CD14-positive monocyte (primary cell): Measurements from ENCODE around the gene TAF15. TPM values are rescaled to one million over a fixed set of nuclear protein-coding genes. Genes with fewer than 3 reads are reported as not detected.

Experiments
- DNase-seq, 3 donors: peaks; one replicate each; pipeline ENCODE4 v3.0.0-alpha.2; 2011 to 2022
- H2AFZ ChIP-seq: 2 replicates; pipeline ENCODE4 v1.6.0; 2012; ENCODE audit warnings: mild to moderate bottlenecking, low read depth, low read length, inconsistent platforms; ENCODE audit not compliant: insufficient read depth, poor library complexity, severe bottlenecking
- H3K27ac ChIP-seq, 2 donors: 1 replicate in 1 of 2; 2 replicates in 1 of 2; pipeline ENCODE4 v1.5.1; 2012 to 2013; ENCODE audit warnings: low read length in 2 of 2, control low read depth in 1 of 2, inconsistent platforms in 1 of 2, low read depth in 1 of 2, mild to moderate bottlenecking in 1 of 2
- H3K27me3 ChIP-seq, 2 donors: one replicate each; pipeline versions ENCODE4 v1.6.0 to v1.6.1; 2011 to 2013; ENCODE audit warnings: low read length in 2 of 2; ENCODE audit not compliant: control insufficient read depth in 2 of 2, insufficient read depth in 2 of 2
- H3K36me3 ChIP-seq, 2 donors: replicated peaks in 1 of 2; 1 replicate in 1 of 2; 2 replicates in 1 of 2; pipeline versions ENCODE4 v1.5.1 to v1.6.1; 2012 to 2013; ENCODE audit warnings: low read length in 2 of 2, control low read depth in 1 of 2, inconsistent platforms in 1 of 2, mild to moderate bottlenecking in 1 of 2; ENCODE audit not compliant: insufficient read depth in 2 of 2, control insufficient read depth in 1 of 2
- H3K4me1 ChIP-seq, 2 donors: 1 replicate in 1 of 2; 2 replicates in 1 of 2; pipeline versions ENCODE4 v1.5.1 to v1.6.1; 2012 to 2013; ENCODE audit warnings: low read length in 2 of 2, control low read depth in 1 of 2, inconsistent platforms in 1 of 2, mild to moderate bottlenecking in 1 of 2, moderate library complexity in 1 of 2; ENCODE audit not compliant: insufficient read depth in 2 of 2, control insufficient read depth in 1 of 2
- H3K4me2 ChIP-seq: replicated peaks from 2 replicates; pipeline ENCODE3; 2012; ENCODE audit warnings: low read length, moderate library complexity, mild to moderate bottlenecking; ENCODE audit not compliant: poor library complexity, severe bottlenecking; ENCODE audit errors: extremely low read depth
- H3K4me3 ChIP-seq, 3 experiments: fragments of 200-600 bp in 1 of 3; sonication (generic) in 1 of 3; replicated peaks in 1 of 3; 1 replicate in 2 of 3; 2 replicates in 1 of 3; pipeline ENCODE4 v1.5.1; 2011 to 2013; ENCODE audit warnings: low read length in 3 of 3, mild to moderate bottlenecking in 3 of 3, control low read depth in 2 of 3, low read depth in 2 of 3, inconsistent platforms in 1 of 3, moderate library complexity in 1 of 3
- H3K79me2 ChIP-seq: 2 replicates; pipeline ENCODE4 v1.6.0; 2012; ENCODE audit warnings: mild to moderate bottlenecking, control low read depth, inconsistent platforms, low read length, moderate library complexity; ENCODE audit not compliant: insufficient read depth
- H3K9ac ChIP-seq: 2 replicates; pipeline ENCODE4 v1.6.0; 2017; ENCODE audit warnings: low read length, mild to moderate bottlenecking; ENCODE audit not compliant: insufficient read depth, poor library complexity, severe bottlenecking
- H3K9me3 ChIP-seq, 2 donors: replicated peaks in 1 of 2; 1 replicate in 1 of 2; 2 replicates in 1 of 2; pipeline versions ENCODE4 v1.5.1 to v1.6.1; 2012 to 2013; ENCODE audit warnings: low read length in 2 of 2, control low read depth in 1 of 2; ENCODE audit not compliant: control insufficient read depth in 1 of 2, insufficient read depth in 1 of 2
- H4K20me1 ChIP-seq: 2 replicates; pipeline ENCODE4 v1.6.0; 2012; ENCODE audit warnings: mild to moderate bottlenecking, low read length, control low read depth, moderate library complexity; ENCODE audit not compliant: insufficient read depth
- H3K27ac Mint-ChIP-seq, 7 donors: one replicate each; pipeline ENCODE4 v1.8.0; 2020; ENCODE audit warnings: mild to moderate bottlenecking in 7 of 7, mixed read lengths in 7 of 7, moderate library complexity in 6 of 7, inconsistent platforms in 2 of 7
- H3K27me3 Mint-ChIP-seq, 3 donors: one replicate each; pipeline ENCODE4 v1.8.0; 2021 to 2022; ENCODE audit warnings: low read depth in 3 of 3, mild to moderate bottlenecking in 3 of 3, mixed read lengths in 3 of 3, moderate library complexity in 3 of 3, inconsistent platforms in 1 of 3
- H3K36me3 Mint-ChIP-seq, 2 donors: one replicate each; pipeline ENCODE4 v1.8.0; 2020; ENCODE audit warnings: mixed read lengths in 2 of 2, inconsistent platforms in 1 of 2, mild to moderate bottlenecking in 1 of 2
- H3K4me1 Mint-ChIP-seq: one replicate; pipeline ENCODE4 v1.8.0; 2020; ENCODE audit warnings: mild to moderate bottlenecking, mixed read lengths
- H3K4me3 Mint-ChIP-seq, 2 donors: one replicate each; pipeline ENCODE4 v1.8.0; 2020; ENCODE audit warnings: mild to moderate bottlenecking in 2 of 2, mixed read lengths in 2 of 2, moderate library complexity in 1 of 2
- H3K9me3 Mint-ChIP-seq, 7 donors: one replicate each; pipeline ENCODE4 v1.8.0; 2020 to 2022; ENCODE audit warnings: mixed read lengths in 7 of 7, mild to moderate bottlenecking in 6 of 7, moderate library complexity in 6 of 7, inconsistent platforms in 2 of 7
- CTCF ChIP-seq: fragments of 200-600 bp; IDR thresholded peaks from one replicate; pipeline ENCODE4 v1.8.0; 2022; ENCODE audit warnings: antibody characterized with exemption, mild to moderate bottlenecking
- WGBS: methylation state at CpG from one replicate; pipeline ENCODE4 v1.1.5; 2013; ENCODE audit warnings: missing lambda C conversion rate; ENCODE audit not compliant: insufficient coverage; 5-methylcytosine and 5-hydroxymethylcytosine counted together
- intact Hi-C, 2 donors: fragments of 100-400 bp; cut with micrococcal nuclease; formaldehyde crosslinking; loops; one replicate each; pipeline versions ENCODE4 v1.15.0 to v1.15.1; 2023
- polyA plus RNA-seq, 3 donors: library from polyadenylated mRNA; depleted of rRNA in 1 of 3; unstranded in 2 of 3; stranded (reverse) in 1 of 3; fragments of 300-500 nt in 2 of 3; fragments of >200 nt in 1 of 3; fragmentation: Illumina TruSeq in 2 of 3; gene quantifications; 1 replicate in 2 of 3; 2 replicates in 1 of 3; pipeline ENCODE4 v1.2.3, GENCODE V29; 2012 to 2021

Gene TAF15
- polyA plus RNA-seq, 3 donors, result 6.0 to 50.6 (median 16.3) TPM

DNA sequence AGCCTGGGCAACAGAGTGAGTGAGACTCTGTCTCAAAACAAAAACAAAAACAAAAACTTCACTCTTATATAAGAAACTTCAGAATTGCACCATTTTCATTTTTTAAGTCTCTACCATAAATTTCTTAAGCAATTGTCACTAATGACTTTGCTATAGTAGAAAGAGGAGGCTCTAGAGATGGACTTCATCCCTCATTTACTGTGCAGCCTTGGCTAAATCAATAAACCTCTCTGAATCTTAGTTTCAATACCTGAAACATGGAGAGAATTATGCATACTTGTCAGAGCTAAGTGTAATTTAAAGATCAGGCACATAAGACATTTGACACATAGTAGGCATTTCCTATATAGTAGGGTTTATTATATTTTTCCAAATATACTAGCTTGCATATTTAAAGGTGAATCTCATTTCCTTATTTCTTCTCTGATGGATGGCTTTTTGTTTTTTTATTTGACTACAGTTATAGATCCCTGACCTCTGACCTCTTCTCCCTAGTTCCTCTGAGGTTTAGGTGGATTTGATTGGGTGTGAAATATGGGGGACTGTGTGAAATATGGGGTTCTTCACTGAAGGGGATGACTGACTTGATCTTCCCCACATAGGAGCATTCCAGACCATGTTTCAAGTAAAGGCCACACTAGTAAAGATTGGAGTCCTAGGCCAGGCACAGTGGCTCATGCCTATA lies 68.2 kb downstream of the TAF15 start:
- Histone ChIP-seq H3K79me2 (no peaks in the 10 kb centered on the region), H3K4me1 (peaks cover 14 to 25% of the 10 kb centered on the region in 2 donors), H3K36me3 (no peaks in the 10 kb centered on the region), H3K4me2 (no peak overlapping the region), H3K27ac (no peak overlapping the region), H3K27me3 (no peaks in the 10 kb centered on the region), H3K9me3 (no peaks in the 10 kb centered on the region), H3K4me3 (no peak overlapping the region), H2AFZ (no peak overlapping the region), H4K20me1 (no peaks in the 10 kb centered on the region), H3K9ac (no peak overlapping the region)
- TF ChIP-seq CTCF, result no peak
- intact Hi-C loops, result no loop called here
- Mint-ChIP-seq H3K27me3 (no peaks in the 10 kb centered on the region), H3K4me1 (peaks cover 21% of the 10 kb centered on the region), H3K36me3 (no peaks in the 10 kb centered on the region), H3K27ac (no peak overlapping the region), H3K4me3 (no peak overlapping the region), H3K9me3 (no peaks in the 10 kb centered on the region)
- DNase-seq, result no peak

GRCh38 chr17:35878361-35878760 lies 69.1 kb downstream of the TAF15 start:
- H3K9me3 ChIP-seq, result no peaks in the 10 kb centered on the region
- no peaks in the 10 kb centered on the region for H3K27me3 Mint-ChIP-seq
- H3K79me2 ChIP-seq, result no peaks in the 10 kb centered on the region
- WGBS, result 86% methylated on average over 2 of the region's 4 CpGs
- no peak overlapping the region for H3K4me2 ChIP-seq
- no peak overlapping the region for H3K27ac Mint-ChIP-seq
- no peaks in the 10 kb centered on the region for H3K36me3 Mint-ChIP-seq
- H3K4me1 ChIP-seq, result peaks cover 14 to 25% of the 10 kb centered on the region in 2 donors
- H4K20me1 ChIP-seq, result no peaks in the 10 kb centered on the region
- no peak overlapping the region for H3K27ac ChIP-seq
- no peak overlapping the region for H3K9ac ChIP-seq
- no peaks in the 10 kb centered on the region for H3K9me3 Mint-ChIP-seq
- TF ChIP-seq CTCF, result no peak
- H3K27me3 ChIP-seq, result no peaks in the 10 kb centered on the region
- DNase-seq, result no peak
- peaks cover 21% of the 10 kb centered on the region for H3K4me1 Mint-ChIP-seq
- intact Hi-C loops, result no loop called here
- no peaks in the 10 kb centered on the region for H3K36me3 ChIP-seq
- H3K4me3 Mint-ChIP-seq, result no peak overlapping the region
- H3K4me3 ChIP-seq, result no peak overlapping the region
- H2AFZ ChIP-seq, result no peak overlapping the region
